D721Med (cell line): Measurements from ENCODE around the gene VWA5A.
"Not testable (repeated sequence)": the region's sequence is repeated elsewhere in the genome, so short reads cannot be mapped to it uniquely, and the experiment has no call there.

Experiments used
- DNase-seq: peaks from one replicate; pipeline ENCODE4 v3.0.0; 2011; ENCODE audit warnings: low spot score; ENCODE audit not compliant: insufficient read length
- FAIRE-seq: peaks from 2 replicates; lab custom pipeline; 2011; peaks lifted over from hg19 to GRCh38; lab: Jason Lieb, UNC
- CTCF ChIP-seq: IDR thresholded peaks from 2 replicates; pipeline ENCODE4 v1.5.1; 2012; ENCODE audit warnings: mild to moderate bottlenecking, control low read depth; ENCODE audit not compliant: insufficient read depth; ENCODE audit errors: missing control alignments

Gene VWA5A

GRCh38 chr11:124167826-124168231, 52.6 kb downstream of the VWA5A start:
- no peak for FAIRE-seq
- DNase-seq = no peak
- no peak for TF ChIP-seq CTCF

GRCh38 chr11:124168796-124169195, 53.5 kb downstream of the VWA5A start:
- FAIRE-seq (no peak), DNase-seq (no peak)
- no peak for TF ChIP-seq CTCF

DNA sequence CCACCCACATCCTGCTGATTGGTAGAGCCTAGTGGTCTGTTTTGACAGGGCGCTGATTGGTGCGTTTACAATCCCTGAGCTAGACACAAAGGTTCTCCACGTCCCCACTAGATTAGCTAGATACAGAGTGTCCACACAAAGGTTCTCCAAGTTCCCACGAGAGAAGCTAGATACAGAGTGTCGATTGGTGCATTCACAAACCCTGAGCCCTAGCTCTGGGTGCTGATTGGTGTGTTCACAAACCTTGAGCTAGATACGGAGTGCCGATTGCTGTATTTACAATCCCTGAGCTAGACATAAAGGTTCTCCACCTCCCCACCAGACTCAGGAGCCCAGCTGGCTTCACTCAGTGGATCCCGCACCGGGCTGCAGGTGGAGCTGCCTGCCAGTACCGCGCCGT, 55.1 kb downstream of the VWA5A start:
- DNase-seq, FAIRE-seq: not testable (repeated sequence)

GRCh38 chr11:124170801-124171586, 55.7 kb downstream of the VWA5A start:
- no peak for FAIRE-seq
- TF ChIP-seq CTCF = no peak
- no peak for DNase-seq

GRCh38 chr11:124172101-124172500, 56.9 kb downstream of the VWA5A start:
- no peak for FAIRE-seq
- TF ChIP-seq CTCF = no peak
- no peak for DNase-seq

DNA sequence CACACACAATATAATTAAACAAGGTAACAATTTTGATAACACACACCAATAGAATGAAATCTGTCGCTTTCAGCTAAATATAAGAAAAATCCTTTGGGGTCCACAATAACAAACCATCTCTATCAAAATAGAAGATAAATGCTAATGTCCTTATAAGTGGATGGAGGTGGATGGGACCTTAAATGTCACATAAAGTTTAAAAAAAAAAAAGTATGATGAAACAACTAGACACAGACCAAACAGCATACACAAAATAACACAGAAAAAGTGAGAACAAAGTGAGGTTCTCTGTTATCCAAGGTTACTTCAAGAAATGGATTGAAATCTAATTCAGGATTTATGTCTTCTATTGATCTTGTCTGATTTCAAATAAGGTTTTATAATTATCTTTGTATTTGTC, 57.3 kb downstream of the VWA5A start:
- TF ChIP-seq CTCF = no peak
- FAIRE-seq (no peak), DNase-seq (no peak)

DNA sequence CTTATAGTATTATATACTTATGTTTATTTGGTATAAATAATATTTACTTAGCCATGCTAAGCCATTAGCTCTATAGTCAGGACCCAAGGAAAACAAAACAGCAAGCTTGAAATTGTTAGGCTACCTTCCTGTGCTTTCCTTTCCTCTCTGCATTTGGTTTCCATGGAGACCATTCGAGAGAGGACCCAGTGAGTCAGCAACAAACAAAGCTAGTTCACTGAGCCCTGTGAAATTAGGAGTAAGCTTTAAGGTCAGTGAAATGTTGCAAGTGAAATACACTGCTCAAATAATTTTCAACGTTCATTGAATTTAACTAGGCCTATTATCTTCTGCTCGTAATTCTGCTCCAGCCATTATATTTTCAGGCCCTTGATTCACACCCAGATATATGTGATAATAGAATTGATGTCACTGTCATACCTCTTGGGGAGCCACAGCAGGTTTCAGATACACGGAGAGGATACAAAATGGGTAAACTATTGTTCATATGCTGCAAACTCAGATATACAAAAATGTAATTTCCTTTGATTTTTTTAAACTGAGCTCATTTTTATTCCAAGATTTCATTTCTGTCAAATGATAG, 58.8 kb downstream of the VWA5A start:
- TF ChIP-seq CTCF = no peak
- no peak for DNase-seq
- FAIRE-seq = no peak
